Measurements from ENCODE around the gene CLK2. TPM values are rescaled to one million over a fixed set of nuclear protein-coding genes. Genes with fewer than 3 reads are reported as not detected.

The CLK2 gene
- total and polyA plus RNA-seq, 9 of the 15 experiments (the other 6 are each of a cell fraction or from before 2014, with no cell fraction given): 13.5 to 81.4 (median 39.6) TPM

- no peak for TF ChIP-seq ZNF76 (CRISPR knock-in tag; IDR thresholded peaks at IDR 0.05; ENCODE audit: borderline replicate concordance)
- no peak for TF ChIP-seq RCOR1 (IDR thresholded peaks at IDR 0.05; ENCODE audit: borderline replicate concordance in 1 of 2, low read depth in 2 of 2, low read length in 2 of 2)
- TF ChIP-seq GTF2B (IDR thresholded peaks at IDR 0.05; ENCODE audit: extremely low read depth, insufficient read length): no peak
- TF ChIP-seq TCFL5 (CRISPR knock-in tag; conservative IDR thresholded peaks at IDR 0.05): no peak
- no peak for TF ChIP-seq PBX2 (CRISPR knock-in tag; IDR thresholded peaks at IDR 0.05; ENCODE audit: low read depth)
- no peak; the same call in 1 of the 2 replicates for TF ChIP-seq PBX2 (tag; conservative IDR thresholded peaks at IDR 0.05; ENCODE audit: low read depth)
- no peak for TF ChIP-seq ZNF444 (CRISPR knock-in tag; IDR thresholded peaks at IDR 0.05)
- no peak for TF ChIP-seq FOXA3 (CRISPR knock-in tag; conservative IDR thresholded peaks at IDR 0.05 in 1 of 2, IDR thresholded peaks at IDR 0.05 in 1 of 2)
- TF ChIP-seq JUNB (CRISPR knock-in tag; conservative IDR thresholded peaks at IDR 0.05): no peak
- peak; percentile 98 for TF ChIP-seq L3MBTL2 (IDR thresholded peaks at IDR 0.05)
- no peak for TF ChIP-seq NR4A1 (CRISPR knock-in tag; IDR thresholded peaks at IDR 0.05)
- TF ChIP-seq NR4A1 (tag; IDR thresholded peaks at IDR 0.05): 0 out of 2 replicates have a peak, but pooled peaks have one; percentile 40
- TF ChIP-seq ARID3A (IDR thresholded peaks at IDR 0.05; ENCODE audit: borderline replicate concordance, low read depth, low read length): no peak
Measured at GRCh38 chr1:155273343-155274245, at the start of gene CLK2 (continued).
